SK-N-SH treated with all-trans-retinoic acid at 6 μM for 48 hours (cell line): ENCODE measurements around the gene CLEC16A.

Experiments used
- ATAC-seq: fragments of 200-7000 bp; cut with Tn5 transposase; 3 replicates; pipeline ENCODE4 v1.9.1; 2020; ENCODE audit warnings: mild to moderate bottlenecking, moderate library complexity
- BACH2 ChIP-seq: fragments of 250-450 bp; sonication (Bioruptor Pico); IDR thresholded peaks from 2 replicates; pipeline ENCODE4 v1.9.0; 2021; ENCODE audit warnings: mild to moderate bottlenecking, borderline replicate concordance
- CSDC2 ChIP-seq: fragments of 250-450 bp; sonication (Bioruptor Pico); IDR thresholded peaks from 2 replicates; pipeline ENCODE4 v1.5.0; 2020; ENCODE audit warnings: mild to moderate bottlenecking, moderate library complexity
- CSRNP3 ChIP-seq: fragments of 250-450 bp; sonication (Bioruptor Pico); IDR thresholded peaks from 2 replicates; pipeline ENCODE4 v1.5.1; 2021; ENCODE audit warnings: mild to moderate bottlenecking, moderate library complexity
- ESRRG ChIP-seq: fragments of 250-450 bp; sonication (Bioruptor Pico); IDR thresholded peaks from 2 replicates; pipeline ENCODE4 v1.6.1; 2021; ENCODE audit warnings: mild to moderate bottlenecking
- OSR1 ChIP-seq: fragments of 250-450 bp; sonication (Bioruptor Pico); IDR thresholded peaks from 2 replicates; pipeline ENCODE4 v1.8.0; 2022; ENCODE audit warnings: moderate library complexity, mild to moderate bottlenecking, inconsistent platforms
- PATZ1 ChIP-seq: fragments of 250-450 bp; sonication (Bioruptor Pico); IDR thresholded peaks from 2 replicates; pipeline ENCODE4 v1.8.0; 2020; ENCODE audit warnings: mild to moderate bottlenecking, moderate library complexity, borderline replicate concordance
- POU6F1 ChIP-seq: fragments of 250-450 bp; sonication (Bioruptor Pico); IDR thresholded peaks from 2 replicates; pipeline ENCODE4 v1.8.0; 2021; ENCODE audit warnings: low read depth, mild to moderate bottlenecking, moderate library complexity, borderline replicate concordance
- PPARA ChIP-seq: fragments of 250-450 bp; sonication (Bioruptor Pico); IDR thresholded peaks from 2 replicates; pipeline ENCODE4 v1.5.0; 2020; ENCODE audit warnings: mild to moderate bottlenecking, borderline replicate concordance
- RARB ChIP-seq: fragments of 250-450 bp; sonication (Bioruptor Pico); IDR thresholded peaks from 2 replicates; pipeline ENCODE4 v1.8.0; 2021; ENCODE audit warnings: mild to moderate bottlenecking, moderate library complexity
- SNAI2 ChIP-seq: fragments of 250-450 bp; sonication (Bioruptor Pico); IDR thresholded peaks from 2 replicates; pipeline ENCODE4 v1.5.0; 2020; ENCODE audit warnings: mild to moderate bottlenecking, moderate library complexity
- TCF4 ChIP-seq: fragments of 250-450 bp; sonication (Bioruptor Pico); IDR thresholded peaks from 2 replicates; pipeline ENCODE4 v1.8.0; 2021; ENCODE audit warnings: mild to moderate bottlenecking, moderate library complexity, borderline replicate concordance
- TOX ChIP-seq: fragments of 250-450 bp; sonication (Bioruptor Pico); IDR thresholded peaks from 2 replicates; pipeline ENCODE4 v1.8.0; 2021; ENCODE audit warnings: mild to moderate bottlenecking, moderate library complexity, borderline replicate concordance
- TSHZ2 ChIP-seq: fragments of 250-450 bp; sonication (Bioruptor Pico); IDR thresholded peaks from 2 replicates; pipeline ENCODE4 v1.5.0; 2020; ENCODE audit warnings: mild to moderate bottlenecking, moderate library complexity
- ZC3H10 ChIP-seq: fragments of 250-450 bp; sonication (Bioruptor Pico); IDR thresholded peaks from 2 replicates; pipeline ENCODE4 v1.5.1; 2021; ENCODE audit warnings: mild to moderate bottlenecking, moderate library complexity
- ZFP3 ChIP-seq: fragments of 250-450 bp; sonication (Bioruptor Pico); IDR thresholded peaks from 2 replicates; pipeline ENCODE4 v1.5.0; 2020; ENCODE audit warnings: mild to moderate bottlenecking, moderate library complexity
- ZFP30 ChIP-seq: fragments of 450-650 bp; formaldehyde crosslinking; IDR thresholded peaks from 2 replicates; pipeline ENCODE4 v1.5.0; 2022; ENCODE audit warnings: mild to moderate bottlenecking, moderate library complexity
- ZNF565 ChIP-seq: fragments of 450-650 bp; formaldehyde crosslinking; conservative IDR thresholded peaks from 2 replicates; pipeline ENCODE4 v1.5.0; 2020; ENCODE audit warnings: low read depth, mild to moderate bottlenecking, moderate library complexity
- ZNF70 ChIP-seq: fragments of 450-650 bp; formaldehyde crosslinking; IDR thresholded peaks from 2 replicates; pipeline ENCODE4 v1.5.0; 2020; ENCODE audit warnings: mild to moderate bottlenecking, moderate library complexity

CLEC16A gene

GRCh38 chr16:11038305-11038704 lies 93.9 kb downstream of the CLEC16A start (continued):
- TF ChIP-seq TSHZ2 (CRISPR knock-in tag) (no peak), ESRRG (CRISPR knock-in tag) (no peak)

GRCh38 chr16:11038777-11039176 lies 94.4 kb downstream of the CLEC16A start:
- ATAC-seq: no peak
- no peak for TF ChIP-seq ZNF565 (CRISPR knock-in tag)
- TF ChIP-seq TOX (CRISPR knock-in tag): no peak
- no peak for TF ChIP-seq OSR1
- no peak for TF ChIP-seq CSRNP3
- TF ChIP-seq TCF4 (CRISPR knock-in tag): no peak
- no peak for TF ChIP-seq ZNF70 (CRISPR knock-in tag)
- no peak for TF ChIP-seq CSDC2 (CRISPR knock-in tag)
- TF ChIP-seq BACH2 (CRISPR knock-in tag): no peak
- TF ChIP-seq ZFP30: no peak
- no peak for TF ChIP-seq ZFP3 (CRISPR knock-in tag)
- no peak for TF ChIP-seq ZC3H10 (CRISPR knock-in tag)
- TF ChIP-seq RARB (CRISPR knock-in tag): no peak
- no peak for TF ChIP-seq PPARA (CRISPR knock-in tag)
- TF ChIP-seq POU6F1: no peak
- no peak for TF ChIP-seq SNAI2
- TF ChIP-seq, all 23 proteins: peak for 0

GRCh38 chr16:11039726-11040125 lies 95.4 kb downstream of the CLEC16A start:
- TF ChIP-seq ZNF565 (CRISPR knock-in tag): no peak
- no peak for TF ChIP-seq SNAI2
- no peak for TF ChIP-seq PATZ1 (CRISPR knock-in tag)
- TF ChIP-seq POU6F1: no peak
- TF ChIP-seq TCF4 (CRISPR knock-in tag): no peak
- TF ChIP-seq ZFP30: no peak
- no peak for TF ChIP-seq TSHZ2 (CRISPR knock-in tag)
- TF ChIP-seq, all 23 proteins: peak for 0
- ATAC-seq: no peak
